Stimulated activated CD4-positive, alpha-beta T cell treated with anti-CD3 and anti-CD28 coated beads, Interleukin-1b, Interleukin-23, amount 100 ng/mL, for 24 hours (primary cell): ENCODE measurements around the gene TDRD12.

Source experiments
- DNase-seq, 4 experiments: peaks; one replicate each; pipeline ENCODE4 v3.0.0-alpha.2; 2020; ENCODE audit warnings: low read depth in 4 of 4, low spot score in 1 of 4

The TDRD12 gene

GRCh38 chr19:32719611-32720059 lies at the start of gene TDRD12:
TDRD12 (plus strand) TSS chr19:32719767; CDS start chr19:32720073, 306 bp downstream.
- no peak for DNase-seq

GRCh38 chr19:32671883-32672593 lies 47.5 kb upstream of the TDRD12 start:
- DNase-seq: no peak

- DNase-seq: no peak
Observed at GRCh38 chr19:32672841-32673240, 46.7 kb upstream of the TDRD12 start.

- DNase-seq: no peak
Observed at GRCh38 chr19:32673573-32673972, 46.0 kb upstream of the TDRD12 start.

- no peak for DNase-seq
Observed at GRCh38 chr19:32674153-32674930, 45.2 kb upstream of the TDRD12 start.

- DNase-seq: peak; percentile 93 to 97 (median 96)
Observed at GRCh38 chr19:32674931-32675719, 44.4 kb upstream of the TDRD12 start, which contains the start of gene ANKRD27. ANKRD27 (minus strand) TSS chr19:32675180; CDS start chr19:32659015, 16,165 bp downstream.

GRCh38 chr19:32675720-32676185 lies 43.8 kb upstream of the TDRD12 start, which contains the start of gene RGS9BP:
RGS9BP (plus strand) TSS chr19:32675848; CDS start chr19:32676264, 416 bp downstream.
- DNase-seq: peak in 1 of 4 experiments; percentile 50

- no peak for DNase-seq
Observed at GRCh38 chr19:32676186-32676894, 43.2 kb upstream of the TDRD12 start.

GRCh38 chr19:32676895-32677359 lies 42.6 kb upstream of the TDRD12 start:
- no peak for DNase-seq

- DNase-seq: no peak
Observed at GRCh38 chr19:32677657-32678056, 41.9 kb upstream of the TDRD12 start.

GRCh38 chr19:32680986-32681385 lies 38.6 kb upstream of the TDRD12 start:
- no peak for DNase-seq

GRCh38 chr19:32682317-32682716 lies 37.2 kb upstream of the TDRD12 start:
- no peak for DNase-seq

- no peak for DNase-seq
Observed at GRCh38 chr19:32686847-32687475, 32.6 kb upstream of the TDRD12 start.

- DNase-seq: no peak
Observed at GRCh38 chr19:32687681-32688080, 31.9 kb upstream of the TDRD12 start.

GRCh38 chr19:32688311-32688710 lies 31.3 kb upstream of the TDRD12 start:
- DNase-seq: no peak

GRCh38 chr19:32691291-32691951 lies 28.1 kb upstream of the TDRD12 start, which contains the start of gene NUDT19:
NUDT19 (plus strand) TSS chr19:32691821; CDS start chr19:32691961, 140 bp downstream.
- DNase-seq: peak in 3 of 4 experiments; percentile 48 to 81 (median 76)

- DNase-seq: no peak
Observed at GRCh38 chr19:32691952-32692726, 27.4 kb upstream of the TDRD12 start.

GRCh38 chr19:32692727-32693061 lies 26.9 kb upstream of the TDRD12 start:
- no peak for DNase-seq
